MM.1S (cell line): Measurements from ENCODE around the gene TMEM156.

Source experiments
- CTCF ChIP-seq: fragments of 300-600 bp; sonication (generic); IDR thresholded peaks from 2 replicates; pipeline ENCODE4 v1.5.1; 2016; ENCODE audit warnings: antibody characterized with exemption, low read length, mixed read lengths
- EZH2 ChIP-seq: fragments of 300-600 bp; sonication (generic); optimal IDR thresholded peaks from 2 replicates; pipeline ENCODE3; 2017; ENCODE audit warnings: low read depth, mild to moderate bottlenecking, antibody characterized with exemption, low read length, mixed read lengths

GRCh38 chr4:38983787-38984598 lies 48.2 kb downstream of the TMEM156 start:
- TF ChIP-seq CTCF, result no peak
- no peak for TF ChIP-seq EZH2
